Measurements from ENCODE around the gene CEP57L1.
"Not testable (repeated sequence)": the region's sequence is repeated elsewhere in the genome, so short reads cannot be mapped to it uniquely, and the experiment has no call there.

The CEP57L1 gene

DNA sequence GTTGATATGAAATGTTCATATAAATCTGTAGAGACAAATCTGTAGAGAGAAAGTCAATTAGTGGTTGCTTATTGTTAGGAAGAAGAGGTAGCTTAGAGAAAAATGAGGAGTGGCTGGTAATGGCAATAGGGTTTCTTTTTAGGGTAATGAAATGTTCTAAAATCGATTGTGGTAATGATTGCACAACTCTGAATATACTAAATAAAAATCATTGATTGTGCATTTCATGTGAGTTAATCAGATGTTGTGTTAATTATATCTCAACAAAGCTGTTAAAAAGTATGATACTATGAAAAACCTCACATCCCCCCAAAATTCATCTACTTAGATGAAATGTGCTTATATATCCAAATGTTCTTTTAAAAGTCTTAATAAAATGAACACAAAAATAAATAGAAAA, 84.2 kb downstream of the CEP57L1 start:
- DNase-seq = no peak

- no peak for DNase-seq
Observed at GRCh38 chr6:109182578-109182977, 87.3 kb downstream of the CEP57L1 start.

GRCh38 chr6:109183109-109183650, 87.9 kb downstream of the CEP57L1 start:
- DNase-seq = no peak

DNA sequence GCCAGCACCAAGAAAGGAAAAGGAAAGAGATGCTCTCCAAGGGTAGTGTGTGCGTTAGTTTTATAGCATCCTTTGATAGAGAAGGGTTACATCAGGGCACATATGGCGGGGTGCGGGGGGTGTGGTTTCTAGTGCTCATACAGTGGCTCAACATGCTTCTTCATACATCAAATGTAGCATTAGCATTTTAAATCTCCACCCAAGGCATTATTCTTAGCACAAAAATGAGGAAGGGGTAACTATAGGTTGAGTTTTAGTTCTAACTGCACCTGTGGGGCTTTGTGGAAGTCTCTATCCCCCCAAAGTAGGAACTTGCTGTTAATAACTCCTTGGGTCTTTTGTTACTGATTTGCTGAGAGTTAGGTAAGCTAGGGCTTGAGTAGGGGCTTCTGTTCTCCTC, 89.3 kb downstream of the CEP57L1 start:
- no peak for DNase-seq

GRCh38 chr6:109186012-109186411, 90.7 kb downstream of the CEP57L1 start:
- no peak for DNase-seq

DNA sequence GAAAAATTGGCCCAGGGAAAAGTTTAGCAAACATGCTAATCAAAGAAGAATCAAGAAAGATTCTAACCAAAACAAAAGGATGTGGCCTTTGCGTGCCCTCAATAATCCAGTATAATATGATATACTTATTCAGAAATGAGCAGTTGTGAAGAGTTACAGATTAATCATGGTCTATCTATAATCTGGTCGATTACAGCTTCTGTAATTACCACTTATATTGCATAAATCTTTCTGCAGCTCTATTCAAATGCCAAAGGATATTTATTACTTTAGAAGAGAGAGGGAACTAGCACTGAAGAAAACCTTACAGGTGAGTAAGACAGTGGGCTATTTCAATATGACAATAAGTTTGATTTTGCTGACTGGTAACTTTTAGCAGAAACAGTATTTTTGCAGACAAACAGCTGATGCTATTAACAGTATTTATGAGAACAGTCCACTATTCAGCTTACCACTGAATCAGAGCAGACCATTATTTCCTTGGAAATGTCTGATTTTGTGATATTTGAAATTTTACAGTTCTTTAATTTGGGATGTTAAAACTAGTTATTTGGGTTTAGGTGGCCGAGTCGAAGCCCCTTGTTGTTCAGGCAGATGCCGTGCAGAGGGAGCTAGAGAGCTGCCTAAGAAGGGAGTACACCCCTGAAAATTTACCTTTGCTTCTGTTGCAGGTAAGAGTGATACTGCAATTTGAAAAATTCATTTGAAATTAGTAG, 92.2 kb downstream of the CEP57L1 start:
- DNase-seq = peak; percentile 46 to 59

GRCh38 chr6:109188115-109188411, 92.8 kb downstream of the CEP57L1 start:
- no peak for DNase-seq

DNA sequence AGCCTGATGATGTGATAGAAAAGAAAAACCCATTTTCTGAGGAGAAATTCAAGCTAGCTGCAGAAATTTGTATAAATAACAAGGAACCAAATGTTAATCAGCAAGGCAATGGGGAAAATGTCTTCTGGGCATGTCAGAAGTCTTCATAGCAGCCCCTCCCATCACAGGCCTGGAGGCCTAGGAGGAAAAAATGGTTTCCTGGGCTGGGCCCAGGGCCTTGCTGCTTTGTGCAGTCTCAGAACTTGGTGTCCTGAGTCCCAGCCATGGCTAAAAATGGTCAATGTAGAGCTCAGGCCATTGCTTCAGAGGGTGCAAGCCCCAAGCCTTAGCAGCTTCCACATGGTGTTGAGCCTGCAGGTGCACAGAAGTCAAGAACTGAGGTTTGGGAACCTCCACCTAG, 96.1 kb downstream of the CEP57L1 start:
- DNase-seq = not testable (repeated sequence)

DNA sequence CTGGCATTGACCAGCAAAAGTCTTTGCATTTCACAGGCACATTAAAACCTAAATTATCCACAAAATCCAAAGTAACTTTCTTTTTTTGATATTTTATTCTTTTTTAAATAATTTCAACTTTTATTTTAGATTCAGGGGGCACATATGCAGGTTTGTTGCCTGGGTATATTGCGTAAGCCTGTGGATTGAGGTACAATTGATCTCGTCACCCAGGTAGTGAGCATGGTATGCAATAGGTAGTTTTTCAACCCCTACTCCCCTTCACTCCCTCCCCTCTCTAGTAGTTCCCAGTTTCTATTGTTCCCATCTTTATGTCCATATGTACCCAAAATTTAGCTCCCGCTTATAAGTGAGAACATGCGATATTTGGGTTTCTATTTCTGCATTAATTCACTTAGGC, 97.6 kb downstream of the CEP57L1 start:
- no peak for DNase-seq

DNA sequence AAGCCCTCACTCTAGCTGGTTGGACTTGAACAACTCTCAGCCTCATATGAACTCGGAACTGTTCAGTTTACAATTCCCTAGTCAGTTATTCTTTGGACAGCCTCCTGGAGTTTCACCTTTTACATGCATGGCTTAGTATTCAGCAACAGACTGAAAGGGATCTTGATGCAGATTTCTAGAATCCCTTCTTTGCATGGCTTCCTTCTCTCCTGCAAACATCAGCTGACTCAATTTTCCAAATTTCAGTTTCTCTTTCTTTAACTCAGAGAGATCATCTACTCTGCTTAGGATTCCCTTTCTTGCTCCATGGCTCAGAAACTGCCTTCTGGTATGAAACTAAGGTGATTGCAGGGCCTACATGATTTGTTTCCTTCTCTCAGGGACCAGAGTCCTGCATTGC, 99.6 kb downstream of the CEP57L1 start:
- DNase-seq = no peak

- DNase-seq = no peak
Observed at GRCh38 chr6:109197061-109197460, 101.8 kb downstream of the CEP57L1 start.

DNA sequence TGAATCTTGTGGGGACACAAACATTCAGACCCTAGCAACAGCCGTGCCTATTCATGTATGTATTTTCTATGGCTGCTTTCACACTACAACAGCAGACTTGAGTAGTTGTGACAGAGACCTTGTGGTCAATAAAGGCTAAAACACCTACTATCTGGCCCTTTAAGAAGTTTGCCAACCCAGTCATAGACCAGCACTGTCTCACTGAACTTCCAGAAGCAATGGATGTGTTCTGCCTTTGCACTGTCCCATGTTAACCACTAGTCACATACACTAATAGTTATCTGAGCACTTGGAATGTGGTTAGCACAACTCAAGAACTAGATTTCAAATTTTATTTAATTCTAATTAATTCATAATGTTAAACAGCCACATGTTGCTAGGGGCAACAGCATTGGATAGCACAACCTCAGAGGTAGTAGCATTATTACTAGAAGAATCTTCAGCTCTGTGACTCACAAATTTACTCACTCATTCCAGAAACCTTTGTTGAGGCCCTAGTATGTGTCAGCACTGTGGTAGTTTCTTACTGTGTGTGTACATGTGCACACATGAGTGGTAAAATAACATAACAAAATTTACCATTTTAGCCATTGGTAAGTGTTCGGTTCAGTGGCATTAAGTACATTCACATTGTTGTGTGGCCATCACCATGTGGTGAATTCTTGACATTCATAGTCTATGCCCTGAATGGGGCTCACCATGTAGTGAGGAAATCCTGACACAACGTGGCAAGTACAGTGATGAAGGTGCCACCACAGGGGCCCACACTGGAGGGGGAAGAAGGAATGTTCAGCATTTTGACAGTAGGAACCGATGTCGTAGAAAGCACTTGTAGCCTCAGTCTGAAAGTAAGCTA, 107.3 kb downstream of the CEP57L1 start:
- no peak for DNase-seq

- no peak for DNase-seq
Observed at GRCh38 chr6:109204511-109204910, 109.2 kb downstream of the CEP57L1 start.

DNA sequence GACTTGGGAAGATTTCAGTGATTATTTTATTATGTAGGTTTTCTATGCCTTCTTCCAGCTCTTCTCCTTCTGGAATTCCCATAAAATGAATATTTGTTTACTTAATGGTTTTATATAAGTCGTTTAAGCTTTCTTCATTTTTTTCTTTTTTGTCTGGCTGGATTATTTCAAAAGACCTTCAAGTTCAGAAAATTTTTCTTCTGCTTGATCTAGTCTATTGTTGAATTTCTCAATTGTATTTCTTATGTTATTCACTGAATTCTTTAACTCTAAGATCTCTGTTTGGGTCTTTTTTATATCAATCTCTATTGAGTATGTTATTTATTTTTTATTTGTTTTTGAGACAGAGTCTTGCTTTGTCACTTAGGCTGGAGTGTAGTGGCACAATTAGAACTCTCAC, 117.4 kb downstream of the CEP57L1 start:
- DNase-seq = no peak
